ENCODE results near the gene DELE1.

- TF ChIP-seq POLR2AphosphoS5 (IDR thresholded peaks at IDR 0.05; ENCODE audit: insufficient read depth, low read depth, low read length) (no peak), CTCF (IDR thresholded peaks at IDR 0.05; ENCODE audit: extremely low read depth in 1 of 2, insufficient read depth in 1 of 2, low read depth in 1 of 2, low read length in 2 of 2) (no peak), EZH2 (IDR thresholded peaks at IDR 0.05; ENCODE audit: borderline replicate concordance, low read depth, low read length, severe bottlenecking) (no peak)
Measured at GRCh38 chr5:141909212-141909611, 14.5 kb upstream of the DELE1 start.

All from endothelial cell of umbilical vein (primary cell).